ENCODE data around the gene ECE1. TPM values are rescaled to one million over a fixed set of nuclear protein-coding genes. Genes with fewer than 3 reads are reported as not detected.

ECE1 gene
- total and polyA plus RNA-seq, 9 of the 15 experiments (the other 6 are each of a cell fraction or from before 2014, with no cell fraction given): 0.56 to 34.8 (median 11.0) TPM

GRCh38 chr1:21266119-21266774 is 24.0 kb downstream of the ECE1 start (continued):
- TF ChIP-seq MAX (CRISPR knock-in tag; IDR thresholded peaks at IDR 0.05) (no peak; the same call in 1 of the 2 replicates), AFF4 (CRISPR knock-in tag; IDR thresholded peaks at IDR 0.05) (no peak), NFRKB (IDR thresholded peaks at IDR 0.05; ENCODE audit: low read depth) (no peak), ZNF431 (CRISPR knock-in tag; IDR thresholded peaks at IDR 0.05) (no peak), MYBL2 (IDR thresholded peaks at IDR 0.05; ENCODE audit: low read depth) (no peak), MYBL2 (CRISPR knock-in tag; IDR thresholded peaks at IDR 0.05; ENCODE audit: borderline replicate concordance) (no peak), YY1 (IDR thresholded peaks at IDR 0.05; ENCODE audit: borderline replicate concordance in 1 of 3, control insufficient read depth in 1 of 3, extremely low read depth in 1 of 3, insufficient read depth in 3 of 3, insufficient read length in 1 of 3, insufficient replicate concordance in 2 of 3, low read depth in 1 of 3, low read length in 2 of 3) (no peak), ZNF316 (IDR thresholded peaks at IDR 0.05) (no peak), ZFPM2 (CRISPR knock-in tag; IDR thresholded peaks at IDR 0.05) (no peak), ZNF12 (CRISPR knock-in tag; IDR thresholded peaks at IDR 0.05) (no peak), CREB5 (CRISPR knock-in tag; IDR thresholded peaks at IDR 0.05) (no peak), TEAD4 (IDR thresholded peaks at IDR 0.05; ENCODE audit: low read length) (peak; percentile 39; the same call in 1 of the 2 replicates), TEAD4 (CRISPR knock-in tag; IDR thresholded peaks at IDR 0.05; ENCODE audit: borderline replicate concordance) (no peak), RBFOX2 (IDR thresholded peaks at IDR 0.05; ENCODE audit: low read depth, low read length) (no peak), CBFA2T3 (IDR thresholded peaks at IDR 0.05) (peak; percentile 90), POLR2AphosphoS5 (IDR thresholded peaks at IDR 0.05; ENCODE audit: control insufficient read depth, insufficient read depth, low read depth, low read length) (0 out of 2 replicates have a peak, but pooled peaks have one; percentile 60), MTF1 (CRISPR knock-in tag; IDR thresholded peaks at IDR 0.05; ENCODE audit: borderline replicate concordance) (0 out of 2 replicates have a peak, but pooled peaks have one; percentile 9), ZKSCAN8 (CRISPR knock-in tag; IDR thresholded peaks at IDR 0.05) (no peak), TAL1 (IDR thresholded peaks at IDR 0.05) (peak; percentile 65; the same call in 1 of the 2 replicates)
